GM15510 (cell line): ENCODE data around the gene LY6G6D.

Source experiments
- POLR2A ChIP-seq: IDR thresholded peaks from 3 replicates; pipeline ENCODE4 v1.6.1; 2011; ENCODE audit warnings: borderline replicate concordance; ENCODE audit not compliant: insufficient read length; ENCODE audit errors: extremely low read depth

Gene LY6G6D

GRCh38 chr6:31749301-31750036, 34.3 kb downstream of the LY6G6D start:
- TF ChIP-seq POLR2A = no peak

- TF ChIP-seq POLR2A = no peak
These were observed 35.4 kb downstream of the LY6G6D start for GRCh38 chr6:31750411-31751022.

GRCh38 chr6:31752739-31753319, 37.7 kb downstream of the LY6G6D start:
- TF ChIP-seq POLR2A = no peak

GRCh38 chr6:31758281-31758680, 43.1 kb downstream of the LY6G6D start:
- no peak for TF ChIP-seq POLR2A

- TF ChIP-seq POLR2A = no peak
These were observed 45.6 kb downstream of the LY6G6D start for GRCh38 chr6:31760790-31761189.

- TF ChIP-seq POLR2A = no peak
These were observed 46.2 kb downstream of the LY6G6D start for GRCh38 chr6:31761343-31761742.

- TF ChIP-seq POLR2A = no peak
These were observed 47.2 kb downstream of the LY6G6D start, which contains the start of gene SAPCD1 for GRCh38 chr6:31762356-31762755. TSS of gene SAPCD1 (plus strand) at chr6:31762656. CDS start at chr6:31763055, 399 bp downstream.

- peak; percentile 13 for TF ChIP-seq POLR2A
These were observed 47.9 kb downstream of the LY6G6D start for GRCh38 chr6:31762878-31763618.

- no peak for TF ChIP-seq POLR2A
These were observed 48.4 kb downstream of the LY6G6D start for GRCh38 chr6:31763619-31763940.

- TF ChIP-seq POLR2A = no peak
These were observed 49.0 kb downstream of the LY6G6D start for GRCh38 chr6:31764198-31764597.

GRCh38 chr6:31765559-31765909, 50.4 kb downstream of the LY6G6D start:
- TF ChIP-seq POLR2A = no peak

- no peak for TF ChIP-seq POLR2A
These were observed 51.0 kb downstream of the LY6G6D start for GRCh38 chr6:31765910-31766794.

GRCh38 chr6:31767096-31767645, 52.0 kb downstream of the LY6G6D start:
- TF ChIP-seq POLR2A = no peak
